Fibroblast of skin of scalp (primary cell): ENCODE measurements around the gene PKD2. TPM values are rescaled to one million over a fixed set of nuclear protein-coding genes. Genes with fewer than 3 reads are reported as not detected.
A peak's percentile ranks its signal among the peaks of the same experiment; 100 is the strongest.

ENCODE experiments used
- DNase-seq: peaks from one replicate; pipeline ENCODE4 v3.0.0-alpha.2; 2013
- polyA plus RNA-seq, 2 experiments: library from polyadenylated mRNA; unstranded; fragments of 120-200 nt; gene quantifications; one replicate each; pipeline ENCODE4 v1.2.1, GENCODE V29; 2013; ENCODE audit not compliant: insufficient read length in 2 of 2

The PKD2 gene
- 34.8 TPM for polyA plus RNA-seq (2013, experiment 1 of 2; ENCODE audit: insufficient read length)
- polyA plus RNA-seq (2013, experiment 2 of 2; ENCODE audit: insufficient read length), result 39.7 TPM

GRCh38 chr4:88007304-88008121, at the start of gene PKD2:
PKD2 (plus strand) TSS chr4:88007635; CDS start chr4:88007734, 99 bp downstream.
- peak; percentile 83 for DNase-seq

- DNase-seq, result no peak
Observed at GRCh38 chr4:87961993-87962392, 45.4 kb upstream of the PKD2 start.

GRCh38 chr4:87962398-87963146, 44.9 kb upstream of the PKD2 start:
- DNase-seq, result no peak

GRCh38 chr4:87965501-87965975, 41.9 kb upstream of the PKD2 start:
- DNase-seq, result no peak

GRCh38 chr4:87966095-87966496, 41.3 kb upstream of the PKD2 start:
- DNase-seq, result no peak

- DNase-seq, result no peak
Observed at GRCh38 chr4:87967193-87967592, 40.2 kb upstream of the PKD2 start.

- no peak for DNase-seq
Observed at GRCh38 chr4:87970121-87970520, 37.3 kb upstream of the PKD2 start.

GRCh38 chr4:87971866-87972265, 35.6 kb upstream of the PKD2 start:
- no peak for DNase-seq

GRCh38 chr4:87973283-87974169, 33.9 kb upstream of the PKD2 start:
- DNase-seq, result peak; percentile 79

GRCh38 chr4:87974856-87975462, 32.5 kb upstream of the PKD2 start:
- DNase-seq, result no peak

- peak; percentile 8 for DNase-seq
Observed at GRCh38 chr4:87975466-87975865, 32.0 kb upstream of the PKD2 start, which contains the start of gene SPP1. SPP1 (plus strand) TSS chr4:87975714; CDS start chr4:87976896, 1,182 bp downstream.

- no peak for DNase-seq
Observed at GRCh38 chr4:87977521-87978278, 29.7 kb upstream of the PKD2 start.

- DNase-seq, result no peak
Observed at GRCh38 chr4:87978681-87979080, 28.8 kb upstream of the PKD2 start.

GRCh38 chr4:87979810-87980209, 27.6 kb upstream of the PKD2 start:
- no peak for DNase-seq

GRCh38 chr4:87981486-87981885, 25.9 kb upstream of the PKD2 start:
- no peak for DNase-seq

- DNase-seq, result no peak
Observed at GRCh38 chr4:87982036-87982435, 25.4 kb upstream of the PKD2 start.

GRCh38 chr4:87982446-87983010, 24.9 kb upstream of the PKD2 start:
- DNase-seq, result peak; percentile 19

GRCh38 chr4:87983996-87984395, 23.4 kb upstream of the PKD2 start:
- DNase-seq, result no peak

- peak; percentile 60 for DNase-seq
Observed at GRCh38 chr4:87985097-87985886, 22.1 kb upstream of the PKD2 start.

GRCh38 chr4:87985887-87986200, 21.6 kb upstream of the PKD2 start:
- DNase-seq, result no peak
